GM12878 (cell line): ENCODE data around the gene ALG6. TPM values are rescaled to one million over a fixed set of nuclear protein-coding genes. Genes with fewer than 3 reads are reported as not detected.

Source experiments
- ATAC-seq: fragments of 200-7000 bp; cut with Tn5 transposase; 3 replicates; pipeline ENCODE4 v1.9.1; 2020; ENCODE audit warnings: mild to moderate bottlenecking, moderate library complexity
- BruUV-seq: library from RNA; stranded (reverse); fragments of 400-500 nt; replicated peaks from 2 replicates; lab custom pipeline; 2021; lab: Mats Ljungman, UMichigan
- CTCF ChIA-PET: fragments of 300-600 bp; sonication (Branson Sonifier 250); formaldehyde crosslinking; extraction: SDS; loops from one replicate; lab custom pipeline; 2021; ENCODE audit warnings: inconsistent platforms; lab: Yijun Ruan, JAX
- POLR2A ChIA-PET: fragments of 350-600 bp; formaldehyde crosslinking; extraction: SDS; loops from one replicate; lab custom pipeline; 2021; ENCODE audit warnings: inconsistent platforms; lab: Charles Lee
- RAD21 ChIA-PET: fragments of 300-600 bp; sonication (Branson Sonifier 250); formaldehyde crosslinking; loops from one replicate; lab custom pipeline; 2023; ENCODE audit warnings: antibody characterized with exemption; ENCODE audit not compliant: unreplicated experiment; lab: Charles Lee
- SMC1A ChIA-PET: fragments of 300-600 bp; sonication (Branson Sonifier 250); formaldehyde crosslinking; loops from one replicate; lab custom pipeline; 2023; ENCODE audit not compliant: unreplicated experiment, uncharacterized antibody; lab: Charles Lee
- DNase-seq: peaks from one replicate; pipeline ENCODE4 v3.0.0-alpha.2; 2011; ENCODE audit warnings: low read depth, low spot score
- FAIRE-seq: peaks from 3 replicates; lab custom pipeline; 2011; peaks lifted over from hg19 to GRCh38; lab: Jason Lieb, UNC
- H2AFZ ChIP-seq: 2 replicates; pipeline ENCODE4 v1.6.0; 2011; ENCODE audit warnings: low read depth, low read length, control low read depth; ENCODE audit not compliant: control insufficient read depth
- H3K27ac ChIP-seq: 2 replicates; pipeline ENCODE4 v1.5.1; 2011; ENCODE audit warnings: control low read depth; ENCODE audit not compliant: control insufficient read depth, insufficient read depth
- H3K27me3 ChIP-seq, 2 experiments: replicated peaks in 1 of 2; 2 replicates each; pipeline versions ENCODE4 v1.6.0 to v1.6.1; 2011; ENCODE audit warnings: low read length in 1 of 2; ENCODE audit not compliant: control insufficient read depth in 2 of 2, insufficient read depth in 2 of 2
- H3K36me3 ChIP-seq, 2 experiments: 2 replicates each; pipeline ENCODE4 v1.5.1; 2011; ENCODE audit warnings: low read length in 1 of 2; ENCODE audit not compliant: control insufficient read depth in 2 of 2, insufficient read depth in 2 of 2
- H3K4me1 ChIP-seq: 2 replicates; pipeline ENCODE4 v1.6.1; 2011; ENCODE audit warnings: mild to moderate bottlenecking, low read length, moderate library complexity, mixed read lengths; ENCODE audit not compliant: control insufficient read depth, insufficient read depth
- H3K4me2 ChIP-seq: 2 replicates; pipeline ENCODE4 v1.6.0; 2011; ENCODE audit warnings: control low read depth; ENCODE audit not compliant: control insufficient read depth, insufficient read depth
- H3K4me3 ChIP-seq: fragments of 200-600 bp; sonication (generic); 2 replicates; pipeline ENCODE4 v1.5.1; 2016
- H3K79me2 ChIP-seq: 2 replicates; pipeline ENCODE4 v1.6.0; 2011; ENCODE audit warnings: low read length; ENCODE audit not compliant: control insufficient read depth, insufficient read depth
- H3K9ac ChIP-seq: 2 replicates; pipeline ENCODE4 v1.8.0; 2011; ENCODE audit warnings: low read length, control low read depth, mixed read lengths; ENCODE audit not compliant: control insufficient read depth, insufficient read depth
- H3K9me3 ChIP-seq: replicated peaks from 3 replicates; pipeline ENCODE4 v1.5.1; 2011; ENCODE audit warnings: mild to moderate bottlenecking, low read length; ENCODE audit not compliant: control insufficient read depth, insufficient read depth
- H4K20me1 ChIP-seq: 2 replicates; pipeline ENCODE4 v1.6.0; 2011; ENCODE audit not compliant: control insufficient read depth, insufficient read depth
- CHD2 ChIP-seq: IDR thresholded peaks from 2 replicates; pipeline ENCODE4 v1.6.1; 2011; ENCODE audit warnings: low read depth, low read length, improper control_type of control experiment, borderline replicate concordance
- ESRRA ChIP-seq: IDR thresholded peaks from 2 replicates; pipeline ENCODE4 v1.6.1; 2012; ENCODE audit warnings: mild to moderate bottlenecking, low read length, improper control_type of control experiment
- FOS ChIP-seq: IDR thresholded peaks from 3 replicates; pipeline ENCODE4 v1.6.1; 2011; ENCODE audit warnings: borderline replicate concordance; ENCODE audit not compliant: insufficient read length; ENCODE audit errors: extremely low read depth
- MTA3 ChIP-seq: IDR thresholded peaks from 2 replicates; pipeline ENCODE4 v1.6.1; 2012; ENCODE audit warnings: low read length, inconsistent platforms, borderline replicate concordance
- RBBP5 ChIP-seq: fragments of 200-600 bp; sonication (generic); conservative IDR thresholded peaks from 2 replicates; pipeline ENCODE4 v1.6.1; 2016
- SUZ12 ChIP-seq: fragments of 200-600 bp; sonication (generic); IDR thresholded peaks from one replicate; pipeline ENCODE4 v1.6.1; 2018; ENCODE audit warnings: antibody characterized with exemption, mild to moderate bottlenecking; ENCODE audit not compliant: unreplicated experiment
- TARDBP ChIP-seq: IDR thresholded peaks from 2 replicates; pipeline ENCODE4 v1.6.1; 2016; ENCODE audit warnings: borderline replicate concordance
- WGBS: methylation state at CpG from one replicate; pipeline ENCODE4 v1.1.6; 2016; ENCODE audit warnings: low lambda C conversion rate; ENCODE audit not compliant: insufficient replicate concordance, insufficient coverage; ENCODE audit errors: missing lambda C conversion rate; 5-methylcytosine and 5-hydroxymethylcytosine counted together
- in situ Hi-C: fragments of 300-500 bp; cut with MboI; formaldehyde crosslinking; loops from 9 replicates; pipeline ENCODE4 v1.14.3; 2018; ENCODE audit warnings: mixed read lengths
- intact Hi-C: fragments of 100-400 bp; cut with micrococcal nuclease; formaldehyde crosslinking; loops from one replicate; pipeline ENCODE4 v1.14.2; 2022; ENCODE audit not compliant: unreplicated experiment
- polyA plus RNA-seq, 11 experiments: library from polyadenylated mRNA; depleted of rRNA in 4 of 11; unstranded in 6 of 11; stranded (reverse) in 5 of 11; fragments of >200 nt; fragmentation: Nextera tagmentation in 4 of 11; fragmentation: Illumina TruSeq in 1 of 11; extraction: Ambion mirVana in 4 of 11; extraction: Trizol in 1 of 11; gene quantifications; 1 replicate in 1 of 11; 2 replicates in 10 of 11; pipeline versions ENCODE4 v1.2.1 to v1.2.3, GENCODE V29; 2011 to 2016; ENCODE audit warnings: inconsistent platforms in 2 of 11, missing spikeins in 2 of 11, low read depth in 1 of 11
- total RNA-seq, 4 experiments: library from RNA; depleted of rRNA in 3 of 4; stranded (reverse); fragments of >200 nt in 3 of 4; fragmentation: Illumina TruSeq in 1 of 4; extraction: Trizol in 1 of 4; gene quantifications; 2 replicates each; pipeline versions ENCODE4 v1.2.1 to v1.2.3, GENCODE V29; 2013 to 2021
- TF ChIP-seq, protein P1 (sequence below): IDR thresholded peaks from 2 replicates; pipeline ENCODE4 v1.6.1; 2011; ENCODE audit warnings: mild to moderate bottlenecking, low read depth, low read length, moderate library complexity; ENCODE audit not compliant: insufficient replicate concordance
- TF ChIP-seq, protein P2 (sequence below): fragments of 450-650 bp; IDR thresholded peaks from 2 replicates; pipeline ENCODE4 v1.6.1; 2016; ENCODE audit warnings: mild to moderate bottlenecking, moderate library complexity, borderline replicate concordance
- TF ChIP-seq, protein P3 (sequence below): IDR thresholded peaks from 2 replicates; pipeline ENCODE4 v1.6.1; 2012; ENCODE audit warnings: low read depth, low read length, improper control_type of control experiment

Gene ALG6
- total and polyA plus RNA-seq, 10 of the 15 experiments (the other 5 are each of a cell fraction or from before 2014, with no cell fraction given), result 13.8 to 28.5 (median 17.1) TPM

DNA sequence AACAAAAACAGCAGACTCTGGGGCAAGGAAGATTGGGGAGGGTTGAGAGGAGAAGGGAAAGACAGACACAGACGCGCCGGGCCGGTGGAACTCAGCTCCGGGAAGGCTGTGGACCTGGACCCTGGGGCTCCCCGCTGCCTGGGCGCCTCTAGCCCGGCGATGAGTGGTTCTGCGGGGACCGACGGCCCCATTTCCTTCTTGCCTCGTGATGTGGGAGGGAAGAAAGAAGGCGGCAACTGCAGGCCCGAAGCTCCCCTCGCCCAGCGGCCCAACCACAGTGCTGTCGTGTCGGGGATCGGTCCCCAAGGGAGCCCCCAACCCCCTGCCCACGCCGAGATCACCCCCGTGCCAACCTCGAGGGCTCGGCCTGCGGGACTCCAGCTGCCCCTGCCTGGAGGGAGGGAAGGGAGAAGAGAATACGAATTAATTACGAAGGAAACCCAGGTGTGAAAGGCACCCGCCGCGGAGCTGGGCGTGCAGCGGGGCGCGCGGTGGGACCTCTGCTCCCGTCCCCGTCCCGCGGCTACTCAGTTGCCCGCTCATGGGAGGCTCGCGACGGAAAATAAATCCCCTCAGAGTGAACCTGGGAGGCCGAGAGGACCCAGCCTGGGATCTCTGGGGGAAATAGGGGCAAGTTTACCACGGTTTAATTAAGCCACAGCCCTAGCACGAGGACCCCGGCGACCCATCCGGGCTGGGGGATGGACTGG lies 37.7 kb upstream of the ALG6 start:
- ChIA-PET SMC1A (interaction anchor here (1.3 kb wide), 1 partner anchor 23 kb away, joined by 3 read pairs; no protein-coding TSS in a partner anchor), RAD21 (no interaction called here), CTCF (interaction anchor here (1.3 to 4.0 kb wide), 3 partner anchors 11 to 209 kb away, joined by 3 to 25 read pairs (median 4); no protein-coding TSS in a partner anchor), POLR2A (no interaction called here)
- TF ChIP-seq, protein P1, sequence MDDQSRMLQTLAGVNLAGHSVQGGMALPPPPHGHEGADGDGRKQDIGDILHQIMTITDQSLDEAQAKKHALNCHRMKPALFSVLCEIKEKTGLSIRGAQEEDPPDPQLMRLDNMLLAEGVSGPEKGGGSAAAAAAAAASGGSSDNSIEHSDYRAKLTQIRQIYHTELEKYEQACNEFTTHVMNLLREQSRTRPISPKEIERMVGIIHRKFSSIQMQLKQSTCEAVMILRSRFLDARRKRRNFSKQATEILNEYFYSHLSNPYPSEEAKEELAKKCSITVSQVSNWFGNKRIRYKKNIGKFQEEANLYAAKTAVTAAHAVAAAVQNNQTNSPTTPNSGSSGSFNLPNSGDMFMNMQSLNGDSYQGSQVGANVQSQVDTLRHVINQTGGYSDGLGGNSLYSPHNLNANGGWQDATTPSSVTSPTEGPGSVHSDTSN, result no peak
- peak; percentile 72 for TF ChIP-seq SUZ12
- Histone ChIP-seq H3K27ac (no peak overlapping the region), H3K4me3 (no peak overlapping the region), H3K4me2 (no peak overlapping the region), H2AFZ (no peak overlapping the region), H3K9me3 (no peaks in the 10 kb centered on the region), H3K27me3 (peaks cover 11 to 40% of the 10 kb centered on the region in 2 experiments), H4K20me1 (no peaks in the 10 kb centered on the region), H3K9ac (no peak overlapping the region), H3K4me1 (no peaks in the 10 kb centered on the region), H3K36me3 (no peaks in the 10 kb centered on the region), H3K79me2 (no peaks in the 10 kb centered on the region)
- 33% methylated on average over 42 of the region's 50 CpGs for WGBS
- FAIRE-seq (no peak), DNase-seq (no peak), ATAC-seq (no peak; the same call in 2 of the 3 replicates)
- no TSS peak for BruUV-seq
- intact Hi-C loops, result no loop called here
- in situ Hi-C loops, result no loop called here

DNA sequence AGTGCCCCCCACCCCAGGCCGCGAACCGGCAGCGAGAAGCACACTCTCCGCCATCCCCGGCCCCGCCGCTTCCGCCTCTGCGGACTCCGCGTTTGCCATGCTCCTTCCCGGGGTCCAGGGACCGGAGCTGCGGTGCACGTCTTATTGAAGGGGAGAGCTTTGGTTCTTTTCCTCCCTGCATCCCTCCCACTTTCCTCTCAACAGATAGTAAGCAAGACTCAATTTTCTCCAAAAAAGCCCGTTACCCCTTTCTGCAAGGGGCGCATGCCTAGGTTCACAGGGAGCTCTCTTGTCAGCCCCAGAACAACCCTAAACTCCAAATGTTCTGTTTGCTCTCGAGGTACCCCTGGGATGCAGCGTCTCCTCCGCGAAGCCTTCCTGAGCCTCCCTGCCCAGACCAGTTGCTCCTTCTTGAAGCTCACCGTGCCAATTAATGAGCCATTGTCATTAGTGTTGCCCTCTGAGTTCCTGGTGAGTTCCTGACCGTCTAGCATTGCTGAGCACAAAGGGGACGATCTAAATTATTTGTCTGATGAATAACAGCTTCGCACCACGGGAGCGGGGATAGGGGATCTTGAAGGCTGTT lies 37.0 kb upstream of the ALG6 start:
- no peaks in the 10 kb centered on the region for H3K9me3 ChIP-seq
- no peak overlapping the region for H3K27ac ChIP-seq
- H3K4me2 ChIP-seq, result no peak overlapping the region; the same call in 1 of the 2 replicates
- no peaks in the 10 kb centered on the region for H3K79me2 ChIP-seq
- ChIA-PET CTCF (interaction anchor here (1.3 kb wide), 1 partner anchor 208 kb away, joined by 4 read pairs; no protein-coding TSS in a partner anchor), SMC1A (interaction anchor here (0.8 to 1.3 kb wide), 2 partner anchors 22 to 98 kb away, joined by 3 read pairs; no protein-coding TSS in a partner anchor), POLR2A (no interaction called here), RAD21 (interaction anchor here (1.9 kb wide), 1 partner anchor 207 kb away, joined by 5 read pairs; no protein-coding TSS in a partner anchor)
- no peaks in the 10 kb centered on the region for H3K36me3 ChIP-seq
- WGBS, result 48% methylated on average over 27 of the region's 28 CpGs
- no peak overlapping the region for H2AFZ ChIP-seq
- ATAC-seq, result no peak
- H3K4me1 ChIP-seq, result no peaks in the 10 kb centered on the region
- H3K9ac ChIP-seq, result no peak overlapping the region
- no TSS peak for BruUV-seq
- FAIRE-seq, result no peak
- no peak overlapping the region for H3K4me3 ChIP-seq
- in situ Hi-C loops (no loop called here), intact Hi-C loops (no loop called here)
- no peak for DNase-seq
- peaks cover 11 to 40% of the 10 kb centered on the region in 2 experiments for H3K27me3 ChIP-seq
- no peaks in the 10 kb centered on the region for H4K20me1 ChIP-seq
- no peak for TF ChIP-seq MTA3
- TF ChIP-seq FOS, result no peak
- no peak for TF ChIP-seq ESRRA
- TF ChIP-seq RBBP5, result no peak
- TF ChIP-seq CHD2, result no peak
- TF ChIP-seq, protein P2, sequence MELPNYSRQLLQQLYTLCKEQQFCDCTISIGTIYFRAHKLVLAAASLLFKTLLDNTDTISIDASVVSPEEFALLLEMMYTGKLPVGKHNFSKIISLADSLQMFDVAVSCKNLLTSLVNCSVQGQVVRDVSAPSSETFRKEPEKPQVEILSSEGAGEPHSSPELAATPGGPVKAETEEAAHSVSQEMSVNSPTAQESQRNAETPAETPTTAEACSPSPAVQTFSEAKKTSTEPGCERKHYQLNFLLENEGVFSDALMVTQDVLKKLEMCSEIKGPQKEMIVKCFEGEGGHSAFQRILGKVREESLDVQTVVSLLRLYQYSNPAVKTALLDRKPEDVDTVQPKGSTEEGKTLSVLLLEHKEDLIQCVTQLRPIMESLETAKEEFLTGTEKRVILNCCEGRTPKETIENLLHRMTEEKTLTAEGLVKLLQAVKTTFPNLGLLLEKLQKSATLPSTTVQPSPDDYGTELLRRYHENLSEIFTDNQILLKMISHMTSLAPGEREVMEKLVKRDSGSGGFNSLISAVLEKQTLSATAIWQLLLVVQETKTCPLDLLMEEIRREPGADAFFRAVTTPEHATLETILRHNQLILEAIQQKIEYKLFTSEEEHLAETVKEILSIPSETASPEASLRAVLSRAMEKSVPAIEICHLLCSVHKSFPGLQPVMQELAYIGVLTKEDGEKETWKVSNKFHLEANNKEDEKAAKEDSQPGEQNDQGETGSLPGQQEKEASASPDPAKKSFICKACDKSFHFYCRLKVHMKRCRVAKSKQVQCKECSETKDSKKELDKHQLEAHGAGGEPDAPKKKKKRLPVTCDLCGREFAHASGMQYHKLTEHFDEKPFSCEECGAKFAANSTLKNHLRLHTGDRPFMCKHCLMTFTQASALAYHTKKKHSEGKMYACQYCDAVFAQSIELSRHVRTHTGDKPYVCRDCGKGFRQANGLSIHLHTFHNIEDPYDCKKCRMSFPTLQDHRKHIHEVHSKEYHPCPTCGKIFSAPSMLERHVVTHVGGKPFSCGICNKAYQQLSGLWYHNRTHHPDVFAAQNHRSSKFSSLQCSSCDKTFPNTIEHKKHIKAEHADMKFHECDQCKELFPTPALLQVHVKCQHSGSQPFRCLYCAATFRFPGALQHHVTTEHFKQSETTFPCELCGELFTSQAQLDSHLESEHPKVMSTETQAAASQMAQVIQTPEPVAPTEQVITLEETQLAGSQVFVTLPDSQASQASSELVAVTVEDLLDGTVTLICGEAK, result no peak
- TF ChIP-seq TARDBP, result no peak
- TF ChIP-seq, protein P3, sequence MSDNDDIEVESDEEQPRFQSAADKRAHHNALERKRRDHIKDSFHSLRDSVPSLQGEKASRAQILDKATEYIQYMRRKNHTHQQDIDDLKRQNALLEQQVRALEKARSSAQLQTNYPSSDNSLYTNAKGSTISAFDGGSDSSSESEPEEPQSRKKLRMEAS, result no peak
